Calu3 (cell line): ENCODE measurements around the gene TMEM14C. TPM values are rescaled to one million over a fixed set of nuclear protein-coding genes. Genes with fewer than 3 reads are reported as not detected.
A peak's percentile ranks its signal among the peaks of the same experiment; 100 is the strongest.
"Not testable (repeated sequence)": the region's sequence is repeated elsewhere in the genome, so short reads cannot be mapped to it uniquely, and the experiment has no call there.

Experiments used
- BruUV-seq: library from RNA; stranded (reverse); fragments of 400-500 nt; replicated peaks from 2 replicates; lab custom pipeline; 2021; lab: Mats Ljungman, UMichigan
- CTCF ChIA-PET: fragments of 300-600 bp; sonication (Branson Sonifier 250); formaldehyde crosslinking; loops from one replicate; lab custom pipeline; 2022; ENCODE audit warnings: antibody characterized with exemption; lab: Charles Lee
- DNase-seq: peaks from one replicate; pipeline ENCODE4 v3.0.0; 2022
- H3K27ac Mint-ChIP-seq: one replicate; pipeline ENCODE4 v1.8.0; 2022; ENCODE audit warnings: mixed read lengths; ENCODE audit not compliant: unreplicated experiment
- H3K27me3 Mint-ChIP-seq: one replicate; pipeline ENCODE4 v1.8.0; 2022; ENCODE audit warnings: mixed read lengths; ENCODE audit not compliant: unreplicated experiment
- H3K36me3 Mint-ChIP-seq: one replicate; pipeline ENCODE4 v1.8.0; 2022; ENCODE audit warnings: mild to moderate bottlenecking, moderate library complexity, mixed read lengths; ENCODE audit not compliant: insufficient read depth, unreplicated experiment
- H3K4me1 Mint-ChIP-seq: one replicate; pipeline ENCODE4 v1.8.0; 2022; ENCODE audit warnings: mild to moderate bottlenecking, low read depth, mixed read lengths; ENCODE audit not compliant: unreplicated experiment
- H3K4me3 Mint-ChIP-seq: one replicate; pipeline ENCODE4 v1.8.0; 2022; ENCODE audit warnings: mild to moderate bottlenecking, low read depth, moderate library complexity, mixed read lengths; ENCODE audit not compliant: unreplicated experiment
- H3K9me3 Mint-ChIP-seq: one replicate; pipeline ENCODE4 v1.8.0; 2022; ENCODE audit warnings: low read depth, mixed read lengths; ENCODE audit not compliant: unreplicated experiment
- intact Hi-C: fragments of 100-400 bp; cut with micrococcal nuclease; formaldehyde crosslinking; loops from one replicate; pipeline ENCODE4 v1.10.0; 2022; ENCODE audit not compliant: unreplicated experiment
- total RNA-seq: library from RNA; stranded (reverse); gene quantifications from 2 replicates; pipeline ENCODE4 v1.2.3, GENCODE V29; 2022
- TF ChIP-seq, protein P1 (sequence below): fragments of 200-600 bp; IDR thresholded peaks from one replicate; pipeline ENCODE4 v1.8.0; 2022; ENCODE audit warnings: antibody characterized with exemption; ENCODE audit not compliant: unreplicated experiment

Gene TMEM14C
- total RNA-seq, 1 experiment from 2014 or later, result 53.6 TPM

DNA sequence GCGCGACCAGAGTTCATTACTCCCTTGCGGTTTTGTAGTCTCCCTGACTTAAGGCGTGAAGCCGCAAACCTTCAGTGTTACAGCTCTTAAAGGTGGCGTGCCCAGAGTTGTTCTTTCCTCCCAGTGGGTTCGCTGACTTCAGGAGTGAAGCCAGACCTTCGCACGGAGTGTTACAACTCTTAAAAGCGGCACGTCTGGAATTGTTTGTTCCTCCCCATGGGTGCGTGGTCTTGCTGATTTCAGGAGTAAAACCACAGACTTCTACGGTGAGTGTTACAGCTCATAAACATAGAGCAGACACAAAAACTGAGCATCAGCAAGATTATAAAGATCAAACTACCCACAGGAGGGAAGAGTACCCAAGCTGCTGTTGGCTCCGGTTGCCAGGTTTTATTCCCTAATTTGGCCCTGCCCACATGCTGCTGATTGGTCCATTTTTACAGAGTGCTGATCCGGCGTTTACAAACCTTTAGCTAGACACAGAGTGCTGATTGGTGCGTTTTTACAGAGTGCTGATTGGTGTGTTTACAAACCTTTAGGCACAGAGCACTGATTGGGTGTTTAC, 10.4 kb downstream of the TMEM14C start:
- H3K36me3 Mint-ChIP-seq, result no peaks in the 10 kb centered on the region
- H3K9me3 Mint-ChIP-seq, result no peaks in the 10 kb centered on the region
- DNase-seq, result no peak
- H3K27me3 Mint-ChIP-seq, result no peaks in the 10 kb centered on the region
- CTCF ChIA-PET, result no interaction called here
- TF ChIP-seq, protein P1, sequence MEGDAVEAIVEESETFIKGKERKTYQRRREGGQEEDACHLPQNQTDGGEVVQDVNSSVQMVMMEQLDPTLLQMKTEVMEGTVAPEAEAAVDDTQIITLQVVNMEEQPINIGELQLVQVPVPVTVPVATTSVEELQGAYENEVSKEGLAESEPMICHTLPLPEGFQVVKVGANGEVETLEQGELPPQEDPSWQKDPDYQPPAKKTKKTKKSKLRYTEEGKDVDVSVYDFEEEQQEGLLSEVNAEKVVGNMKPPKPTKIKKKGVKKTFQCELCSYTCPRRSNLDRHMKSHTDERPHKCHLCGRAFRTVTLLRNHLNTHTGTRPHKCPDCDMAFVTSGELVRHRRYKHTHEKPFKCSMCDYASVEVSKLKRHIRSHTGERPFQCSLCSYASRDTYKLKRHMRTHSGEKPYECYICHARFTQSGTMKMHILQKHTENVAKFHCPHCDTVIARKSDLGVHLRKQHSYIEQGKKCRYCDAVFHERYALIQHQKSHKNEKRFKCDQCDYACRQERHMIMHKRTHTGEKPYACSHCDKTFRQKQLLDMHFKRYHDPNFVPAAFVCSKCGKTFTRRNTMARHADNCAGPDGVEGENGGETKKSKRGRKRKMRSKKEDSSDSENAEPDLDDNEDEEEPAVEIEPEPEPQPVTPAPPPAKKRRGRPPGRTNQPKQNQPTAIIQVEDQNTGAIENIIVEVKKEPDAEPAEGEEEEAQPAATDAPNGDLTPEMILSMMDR, result no peak
- intact Hi-C loops, result no loop called here
- BruUV-seq, result no TSS peak
- H3K4me3 Mint-ChIP-seq, result no peak overlapping the region
- no peak overlapping the region for H3K27ac Mint-ChIP-seq
- H3K4me1 Mint-ChIP-seq, result no peaks in the 10 kb centered on the region

DNA sequence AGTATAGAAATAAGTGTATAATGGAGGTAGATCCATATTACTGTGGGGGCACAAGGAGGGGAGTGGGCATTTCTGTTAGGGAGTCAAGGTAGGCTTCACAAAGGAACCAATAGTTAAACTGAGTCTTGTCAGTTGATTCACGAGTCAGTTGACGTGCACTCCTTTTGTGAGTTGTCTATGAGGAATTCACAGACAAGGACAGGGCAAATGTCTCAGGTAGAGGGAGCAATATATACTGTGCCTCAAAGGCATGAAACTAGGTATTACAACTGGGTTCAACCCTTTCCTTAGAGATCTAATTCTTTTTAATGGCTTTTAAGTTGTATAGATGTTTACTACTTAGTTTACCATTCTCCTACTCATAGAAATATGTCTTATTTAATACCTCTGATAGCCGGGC, 11.0 kb downstream of the TMEM14C start:
- H3K27ac Mint-ChIP-seq, result peak overlapping the region; percentile 36
- CTCF ChIA-PET, result no interaction called here
- no peaks in the 10 kb centered on the region for H3K4me1 Mint-ChIP-seq
- no peak overlapping the region for H3K4me3 Mint-ChIP-seq
- no peaks in the 10 kb centered on the region for H3K36me3 Mint-ChIP-seq
- intact Hi-C loops, result no loop called here
- TF ChIP-seq, protein P1, result no peak
- H3K9me3 Mint-ChIP-seq, result no peaks in the 10 kb centered on the region
- no TSS peak for BruUV-seq
- DNase-seq, result no peak
- H3K27me3 Mint-ChIP-seq, result no peaks in the 10 kb centered on the region

DNA sequence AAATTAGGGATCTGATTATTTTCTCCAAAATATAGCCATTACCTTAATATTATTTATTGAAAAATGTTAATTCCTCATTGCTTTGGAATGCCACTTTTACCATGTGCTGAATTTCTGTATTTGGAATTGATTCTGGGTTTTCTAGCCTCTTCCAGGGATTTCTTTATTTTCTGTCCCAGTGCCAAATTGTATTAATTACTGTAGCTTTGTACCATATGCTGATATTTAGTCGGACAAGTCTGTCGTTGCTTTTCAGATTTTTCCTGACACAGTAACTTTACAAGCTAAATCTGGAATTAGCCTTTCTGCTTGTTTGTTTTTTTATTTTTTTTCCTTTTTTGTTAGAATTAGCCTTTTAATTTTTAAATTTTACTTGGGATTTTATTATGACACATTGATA, 13.9 kb downstream of the TMEM14C start:
- Mint-ChIP-seq H3K4me1 (no peaks in the 10 kb centered on the region), H3K36me3 (no peaks in the 10 kb centered on the region), H3K27ac (no peak overlapping the region), H3K9me3 (no peaks in the 10 kb centered on the region), H3K27me3 (no peaks in the 10 kb centered on the region), H3K4me3 (no peak overlapping the region)
- intact Hi-C loops, result no loop called here
- DNase-seq, result no peak
- TF ChIP-seq, protein P1, result no peak
- BruUV-seq, result no TSS peak
- CTCF ChIA-PET, result interaction anchor here (0.7 kb wide), 1 partner anchor 102 kb away, joined by 3 read pairs; no protein-coding TSS in a partner anchor

DNA sequence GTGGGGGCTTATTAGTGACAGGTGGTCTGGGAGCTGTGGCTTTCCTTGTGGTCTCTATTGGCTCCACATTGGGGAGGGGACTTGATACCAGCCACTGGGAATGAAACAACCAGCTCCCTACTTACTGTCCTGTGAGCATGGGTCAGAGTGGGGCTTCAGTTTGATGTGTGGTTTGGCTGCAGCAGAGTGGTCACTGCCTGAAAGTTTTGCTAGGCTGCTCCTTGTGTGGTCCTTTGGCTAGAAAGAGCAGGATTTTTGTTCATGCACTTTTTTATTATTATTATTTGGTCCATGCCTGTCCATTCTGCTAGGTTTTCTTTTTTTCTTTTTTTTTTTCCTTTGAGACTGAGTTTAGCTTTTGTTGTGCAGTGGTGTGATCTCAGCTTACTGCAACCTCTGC, 17.2 kb downstream of the TMEM14C start:
- TF ChIP-seq, protein P1, result no peak
- no TSS peak for BruUV-seq
- Mint-ChIP-seq H3K9me3 (no peaks in the 10 kb centered on the region), H3K36me3 (no peaks in the 10 kb centered on the region), H3K4me3 (no peak overlapping the region), H3K27ac (no peak overlapping the region), H3K4me1 (no peaks in the 10 kb centered on the region), H3K27me3 (no peaks in the 10 kb centered on the region)
- CTCF ChIA-PET, result interaction anchor here (1.1 kb wide), 1 partner anchor 13 kb away, joined by 3 read pairs; no protein-coding TSS in a partner anchor
- intact Hi-C loops, result no loop called here
- no peak for DNase-seq

DNA sequence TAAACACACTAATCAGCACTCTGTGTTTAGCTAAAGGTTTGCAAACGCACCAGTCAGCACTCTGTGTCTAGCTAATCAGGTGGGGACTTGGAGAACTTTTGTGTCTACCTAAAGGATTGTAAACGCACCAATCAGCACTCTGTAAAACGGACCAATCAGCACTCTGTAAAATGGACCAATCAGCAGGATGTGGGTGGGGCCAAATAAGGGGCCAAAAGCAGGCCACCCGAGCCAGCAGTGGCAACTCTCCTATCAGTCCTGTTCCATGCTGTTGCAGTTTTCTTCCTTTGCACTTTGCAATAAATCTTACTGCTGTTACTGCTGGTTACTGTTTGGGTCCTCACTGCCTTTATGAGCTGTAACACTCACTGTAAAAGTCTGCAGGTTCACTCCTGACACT, 18.8 kb downstream of the TMEM14C start:
- H3K9me3 Mint-ChIP-seq, DNase-seq, BruUV-seq, H3K36me3 Mint-ChIP-seq, H3K4me3 Mint-ChIP-seq, H3K27ac Mint-ChIP-seq, CTCF ChIA-PET, H3K27me3 Mint-ChIP-seq, H3K4me1 Mint-ChIP-seq, intact Hi-C loops: not testable (repeated sequence)
